ENCODE measurements around the gene CCDC194. TPM values are rescaled to one million over a fixed set of nuclear protein-coding genes. Genes with fewer than 3 reads are reported as not detected.
A peak's percentile ranks its signal among the peaks of the same experiment; 100 is the strongest.

Gene CCDC194
- total and polyA plus RNA-seq, 2 of the 8 experiments (the other 6 are each of a cell fraction or from before 2014, with no cell fraction given) = 0.33 TPM; not detected in 1

- Histone ChIP-seq H3K14ac (ENCODE audit: insufficient read length) (no peak overlapping the region), H3K4me2 (ENCODE audit: insufficient read depth in 1 of 2, low read depth in 2 of 2, low read length in 2 of 2) (peak overlapping the region in 1 of 2 experiments; percentile 49; a peak in 3 of 4 replicates), H3K9ac (replicated peaks in 1 of 4; ENCODE audit: extremely low read depth in 1 of 4, low read depth in 3 of 4, low read length in 3 of 4) (no peak overlapping the region; a peak in 1 of 7 replicates), H3K4ac (replicated peaks; ENCODE audit: insufficient read length, low read depth, low read length) (peak overlapping the region; percentile 65), H2BK15ac (ENCODE audit: low read length) (peak overlapping the region; percentile 72; the same call in 1 of the 2 replicates), H3K79me2 (ENCODE audit: control insufficient read depth in 1 of 2, insufficient read depth in 2 of 2, low read length in 2 of 2) (no peaks in the 10 kb centered on the region), H2BK120ac (replicated peaks; ENCODE audit: low read depth, low read length) (no peak overlapping the region), H4K20me1 (replicated peaks in 1 of 2; ENCODE audit: control insufficient read depth in 1 of 2, insufficient read depth in 2 of 2, low read length in 2 of 2) (no peaks in the 10 kb centered on the region), H2AK5ac (ENCODE audit: low read depth, low read length) (no peak overlapping the region; the same call in 1 of the 2 replicates), H4K5ac (ENCODE audit: insufficient read length, low read depth, low read length) (peak overlapping the region; percentile 13), H3K36me3 (ENCODE audit: control insufficient read depth in 2 of 4, insufficient read depth in 4 of 4, low read length in 3 of 4) (no peaks in the 10 kb centered on the region), H2BK5ac (ENCODE audit: low read depth, low read length) (peak overlapping the region; percentile 52; the same call in 1 of the 2 replicates), H3K27me3 (replicated peaks in 1 of 4; ENCODE audit: control insufficient read depth in 3 of 4, extremely low read depth in 1 of 4, insufficient read depth in 3 of 4, low read length in 3 of 4) (peaks cover 0 to 5% (median 0%) of the 10 kb centered on the region in 4 experiments; a peak in 2 of 7 replicates), H3K4me1 (replicated peaks in 1 of 4; ENCODE audit: control insufficient read depth in 3 of 4, insufficient read depth in 4 of 4, low read length in 3 of 4) (peaks cover 0 to 5% (median 3%) of the 10 kb centered on the region in 4 experiments; a peak in 5 of 7 replicates), H2AFZ (ENCODE audit: low read length) (peak overlapping the region; percentile 55; the same call in 1 of the 2 replicates), H3K56ac (replicated peaks; ENCODE audit: insufficient read length, low read depth, low read length) (no peak overlapping the region), H3K9me3 (ENCODE audit: insufficient read depth in 2 of 2, low read depth in 1 of 2, low read length in 1 of 2) (no peaks in the 10 kb centered on the region), H4K91ac (replicated peaks; ENCODE audit: insufficient read length, low read length) (peak overlapping the region; percentile 91), H3K4me3 (ENCODE audit: extremely low read depth in 1 of 4, insufficient read depth in 2 of 4, low read depth in 3 of 4, low read length in 4 of 4) (no peak overlapping the region), H2BK20ac (ENCODE audit: low read length) (0 out of 2 replicates have a peak overlapping the region, but pooled peaks have one; percentile 13), H3K27ac (ENCODE audit: low read depth, low read length) (no peak overlapping the region), H3K23me2 (ENCODE audit: low read depth, low read length) (peaks cover 5% of the 10 kb centered on the region; the same call in 1 of the 2 replicates), H3K79me1 (ENCODE audit: low read depth, low read length) (no peaks in the 10 kb centered on the region), H3K23ac (ENCODE audit: insufficient read length) (no peak overlapping the region), H3K18ac (ENCODE audit: extremely low read depth, low read length) (no peak overlapping the region; the same call in 1 of the 2 replicates), H2BK12ac (ENCODE audit: low read depth, low read length) (peak overlapping the region; percentile 87; the same call in 1 of the 2 replicates), H4K8ac (ENCODE audit: extremely low read depth, insufficient read depth, low read length) (no peak overlapping the region)
- peak in 1 of 2 experiments; percentile 92 for DNase-seq (ENCODE audit: low read depth in 1 of 2, low spot score in 2 of 2)
- ChIA-PET CTCF (ENCODE audit: partially characterized antibody) (interaction anchor here (0.6 to 13.5 kb wide), 30 partner anchors 8 to 390 kb away, joined by 3 to 153 read pairs (median 4); partner anchors contain the start of genes ANO8, CCDC194 and MRPL34), POLR2A (ENCODE audit: partially characterized antibody) (interaction anchor here (0.7 to 2.0 kb wide), 8 partner anchors 9 to 80 kb away, joined by 3 to 6 read pairs (median 4); partner anchors contain the start of genes BST2, MRPL34 and PLVAP)
- no peak for FAIRE-seq
- 45% methylated on average over 20 of the region's 20 CpGs; no CpG with 5 or more reads in 1 of the 2 experiments for WGBS, 2 experiments (ENCODE audit: extremely low coverage in 1 of 2, insufficient coverage in 1 of 2, insufficient read length in 1 of 2, insufficient replicate concordance in 2 of 2, low coverage in 1 of 2, low lambda C conversion rate in 2 of 2, missing lambda C conversion rate in 1 of 2)
- TF ChIP-seq E2F6 (IDR thresholded peaks at IDR 0.05) = no peak
- TF ChIP-seq POU5F1 (IDR thresholded peaks at IDR 0.05; ENCODE audit: low read depth, low read length) = no peak
- no peak for TF ChIP-seq ATF3 (IDR thresholded peaks at IDR 0.05; ENCODE audit: insufficient read depth, low read depth, low read length)
- TF ChIP-seq USF2 (IDR thresholded peaks at IDR 0.05; ENCODE audit: low read length) = peak; percentile 56
- TF ChIP-seq SIRT6 (IDR thresholded peaks at IDR 0.05; ENCODE audit: low read length) = no peak
- no peak for TF ChIP-seq SIX5 (IDR thresholded peaks at IDR 0.05; ENCODE audit: low read depth, low read length)
- TF ChIP-seq SAP30 (IDR thresholded peaks at IDR 0.05; ENCODE audit: insufficient read depth, insufficient replicate concordance, low read length) = no peak
- no peak for TF ChIP-seq SRF (IDR thresholded peaks at IDR 0.05; ENCODE audit: low read depth, low read length)
- no peak for TF ChIP-seq TEAD4 (IDR thresholded peaks at IDR 0.05; ENCODE audit: low read depth, low read length)
These were observed 8.0 kb downstream of the CCDC194 start for GRCh38 chr19:17385878-17386611.
